Subcutaneous abdominal adipose tissue (tissue), 5 donors: ENCODE measurements around the gene SSNA1.

ENCODE experiments used
- H3K27ac ChIP-seq: one replicate; pipeline ENCODE4 v1.7.0; 2013; ENCODE audit warnings: low read depth, mild to moderate bottlenecking, inconsistent platforms, low read length, moderate library complexity
- H3K27me3 ChIP-seq, 5 donors: one replicate each; pipeline ENCODE4 v1.7.0; 2013; ENCODE audit warnings: low read length in 5 of 5, inconsistent platforms in 1 of 5; ENCODE audit not compliant: control insufficient read depth in 5 of 5, insufficient read depth in 4 of 5
- H3K36me3 ChIP-seq, 5 donors: one replicate each; pipeline ENCODE4 v1.7.0; 2013; ENCODE audit warnings: low read length in 5 of 5; ENCODE audit not compliant: control insufficient read depth in 5 of 5, insufficient read depth in 5 of 5
- H3K4me1 ChIP-seq, 5 donors: one replicate each; pipeline ENCODE4 v1.7.0; 2013; ENCODE audit warnings: low read length in 5 of 5, mild to moderate bottlenecking in 3 of 5, moderate library complexity in 1 of 5; ENCODE audit not compliant: control insufficient read depth in 5 of 5, insufficient read depth in 5 of 5
- H3K4me3 ChIP-seq, 5 donors: one replicate each; pipeline ENCODE4 v1.7.0; 2013; ENCODE audit warnings: low read length in 5 of 5, low read depth in 1 of 5
- H3K9ac ChIP-seq, 5 donors: one replicate each; pipeline ENCODE4 v1.7.0; 2013; ENCODE audit warnings: low read length in 5 of 5, mild to moderate bottlenecking in 4 of 5, moderate library complexity in 3 of 5
- H3K9me3 ChIP-seq, 5 donors: one replicate each; pipeline ENCODE4 v1.7.0; 2013; ENCODE audit warnings: low read length in 5 of 5; ENCODE audit not compliant: control insufficient read depth in 5 of 5
- donor health status: healthy.
- donor health status: healthy.
- donor health status: healthy.
- donor health status: healthy.
- donor health status: healthy.

Gene SSNA1

GRCh38 chr9:137220317-137221094 is 32.0 kb downstream of the SSNA1 start:
- H3K4me1 ChIP-seq = peaks cover 0 to 43% (median 36%) of the 10 kb centered on the region in 5 donors
- H3K27me3 ChIP-seq = peaks cover 0 to 4% (median 0%) of the 10 kb centered on the region in 5 donors
- H3K4me3 ChIP-seq = no peak overlapping the region
- no peak overlapping the region for H3K27ac ChIP-seq
- peaks cover 0 to 9% (median 5%) of the 10 kb centered on the region in 5 donors for H3K36me3 ChIP-seq
- H3K9ac ChIP-seq = no peak overlapping the region
- H3K9me3 ChIP-seq = no peaks in the 10 kb centered on the region

GRCh38 chr9:137221095-137221505 is 32.6 kb downstream of the SSNA1 start:
- no peak overlapping the region for H3K4me3 ChIP-seq
- H3K27me3 ChIP-seq = peaks cover 0 to 4% (median 0%) of the 10 kb centered on the region in 5 donors

DNA sequence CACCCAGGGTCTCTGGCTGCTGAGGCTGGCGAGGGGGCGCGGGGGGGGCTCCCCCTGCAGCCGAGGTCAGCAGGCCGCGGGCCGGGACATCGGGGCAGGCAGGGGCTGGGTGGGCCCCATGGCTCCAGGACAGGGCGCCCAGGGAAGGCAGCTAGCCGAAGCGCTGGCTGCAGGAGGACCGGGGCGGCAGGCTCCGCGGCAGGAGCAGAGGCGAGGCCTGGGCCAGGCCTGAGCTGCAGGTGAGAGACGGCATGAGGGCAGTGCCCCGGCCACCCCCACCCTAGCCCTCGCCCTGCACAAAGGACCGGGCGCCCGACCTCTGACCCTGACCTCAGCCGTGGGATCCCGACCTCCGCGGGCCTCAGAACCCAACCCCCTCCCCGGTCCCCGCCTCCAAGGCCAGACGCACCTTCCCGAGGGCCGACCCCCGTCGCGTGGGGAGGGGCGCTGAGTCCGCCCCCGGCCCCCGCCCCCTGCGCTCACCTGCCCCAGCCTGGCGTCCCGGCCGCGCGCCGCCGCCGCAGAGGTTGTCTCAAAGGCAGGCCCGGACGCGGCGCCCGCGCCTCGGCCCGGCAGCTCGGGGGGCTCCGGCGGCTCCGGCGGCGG is 33.1 kb downstream of the SSNA1 start:
- H3K36me3 ChIP-seq = peaks cover 0 to 1% (median 0%) of the 10 kb centered on the region in 5 donors
- peaks cover 0 to 43% (median 36%) of the 10 kb centered on the region in 5 donors for H3K4me1 ChIP-seq
- no peak overlapping the region for H3K27ac ChIP-seq
- H3K9ac ChIP-seq = peak overlapping the region in 1 of 5 donors; percentile 47
- peaks cover 2 to 6% (median 4%) of the 10 kb centered on the region in 5 donors for H3K27me3 ChIP-seq
- H3K4me3 ChIP-seq = peak overlapping the region in 2 of 5 donors; percentile 13 to 46
- no peaks in the 10 kb centered on the region for H3K9me3 ChIP-seq

More at GRCh38 chr9:137221095-137221505, 32.6 kb downstream of the SSNA1 start:
- Histone ChIP-seq H3K9me3 (no peaks in the 10 kb centered on the region), H3K27ac (no peak overlapping the region), H3K36me3 (peaks cover 0 to 7% (median 1%) of the 10 kb centered on the region in 5 donors), H3K4me1 (peaks cover 0 to 43% (median 36%) of the 10 kb centered on the region in 5 donors), H3K9ac (no peak overlapping the region)

GRCh38 chr9:137222190-137223077 is 34.0 kb downstream of the SSNA1 start, which contains the start of gene RNF208:
TSS of gene RNF208 (minus strand) at chr9:137222240. CDS start at chr9:137221212, 1,028 bp downstream.
- H3K27me3 ChIP-seq = peaks cover 3 to 14% (median 11%) of the 10 kb centered on the region in 5 donors
- H3K9ac ChIP-seq = peak within 1 kb of the TSS in 4 of 5 donors; percentile 68 to 87 (median 76)
- H3K4me1 ChIP-seq = peaks cover 0 to 34% (median 29%) of the 10 kb centered on the region in 5 donors

GRCh38 chr9:137223078-137223970 is 34.8 kb downstream of the SSNA1 start:
- peak overlapping the region; percentile 48 to 96 (median 92) for H3K9ac ChIP-seq
- peaks cover 0 to 25% (median 20%) of the 10 kb centered on the region in 5 donors for H3K4me1 ChIP-seq
- H3K27ac ChIP-seq = peak overlapping the region; percentile 80
- peak overlapping the region in 4 of 5 donors; percentile 71 to 81 (median 78) for H3K4me3 ChIP-seq
- H3K36me3 ChIP-seq = no peaks in the 10 kb centered on the region
- H3K9me3 ChIP-seq = no peaks in the 10 kb centered on the region
- H3K27me3 ChIP-seq = peaks cover 5 to 18% (median 14%) of the 10 kb centered on the region in 5 donors

More at GRCh38 chr9:137222190-137223077, 34.0 kb downstream of the SSNA1 start, which contains the start of gene RNF208:
- Histone ChIP-seq H3K36me3 (no peaks in the 10 kb centered on the region), H3K4me3 (peak within 1 kb of the TSS in 4 of 5 donors; percentile 67 to 81 (median 74)), H3K27ac (no peak within 1 kb of the TSS), H3K9me3 (no peaks in the 10 kb centered on the region)

DNA sequence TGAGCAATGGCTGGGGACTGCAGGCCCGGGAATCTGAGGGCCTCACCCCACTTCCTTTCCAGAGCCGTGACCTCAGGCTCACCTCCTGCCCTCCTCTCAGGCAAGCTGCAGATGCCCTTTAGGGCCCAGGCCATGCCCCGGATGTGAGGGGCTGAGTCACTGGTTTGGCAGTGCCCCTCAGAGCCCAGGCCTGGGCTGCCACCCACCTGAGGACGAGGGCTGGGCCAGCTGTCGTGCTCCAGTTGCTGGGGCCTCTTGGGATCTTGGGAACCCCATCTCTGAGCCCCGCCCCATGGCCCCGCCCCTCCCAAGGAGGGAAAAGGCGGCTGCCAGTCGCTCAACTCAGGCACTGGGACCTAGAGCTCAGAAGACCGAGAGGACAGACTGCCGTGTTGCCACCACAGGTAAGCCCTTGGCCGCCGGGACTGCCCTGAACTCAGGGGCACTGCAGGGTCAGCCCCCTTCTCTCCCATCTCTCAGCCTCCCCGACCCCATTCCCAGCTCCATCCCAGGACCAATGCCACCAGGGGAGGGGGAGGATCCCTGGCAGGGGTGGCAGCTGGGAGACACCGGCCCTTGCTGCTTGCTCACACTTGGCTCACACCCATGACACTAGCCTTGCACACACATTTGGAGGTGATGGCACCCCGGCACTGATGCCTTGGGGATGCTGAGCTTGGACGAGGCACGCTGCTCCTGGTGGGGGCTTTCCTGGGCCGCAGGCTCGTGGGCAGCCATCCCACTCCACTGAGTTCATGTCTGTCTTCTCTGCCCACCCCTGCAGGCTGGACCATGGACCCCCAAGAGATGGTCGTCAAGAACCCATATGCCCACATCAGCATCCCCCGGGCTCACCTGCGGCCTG is 36.6 kb downstream of the SSNA1 start, which contains the start of gene CYSRT1:
Gene CYSRT1, plus strand, starts transcription at position 345 of the 865 bp plus-strand sequence. Its CDS starts 448 bp downstream, at position 793.
- peaks cover 21 to 33% (median 31%) of the 10 kb centered on the region in 5 donors for H3K27me3 ChIP-seq
- peaks cover 0 to 20% (median 18%) of the 10 kb centered on the region in 5 donors for H3K4me1 ChIP-seq
- H3K4me3 ChIP-seq = peak within 1 kb of the TSS; percentile 53 to 81 (median 76)
- H3K36me3 ChIP-seq = no peaks in the 10 kb centered on the region
- peak within 1 kb of the TSS; percentile 80 for H3K27ac ChIP-seq
- H3K9me3 ChIP-seq = no peaks in the 10 kb centered on the region
- H3K9ac ChIP-seq = peak within 1 kb of the TSS in 4 of 5 donors; percentile 76 to 96 (median 93)

DNA sequence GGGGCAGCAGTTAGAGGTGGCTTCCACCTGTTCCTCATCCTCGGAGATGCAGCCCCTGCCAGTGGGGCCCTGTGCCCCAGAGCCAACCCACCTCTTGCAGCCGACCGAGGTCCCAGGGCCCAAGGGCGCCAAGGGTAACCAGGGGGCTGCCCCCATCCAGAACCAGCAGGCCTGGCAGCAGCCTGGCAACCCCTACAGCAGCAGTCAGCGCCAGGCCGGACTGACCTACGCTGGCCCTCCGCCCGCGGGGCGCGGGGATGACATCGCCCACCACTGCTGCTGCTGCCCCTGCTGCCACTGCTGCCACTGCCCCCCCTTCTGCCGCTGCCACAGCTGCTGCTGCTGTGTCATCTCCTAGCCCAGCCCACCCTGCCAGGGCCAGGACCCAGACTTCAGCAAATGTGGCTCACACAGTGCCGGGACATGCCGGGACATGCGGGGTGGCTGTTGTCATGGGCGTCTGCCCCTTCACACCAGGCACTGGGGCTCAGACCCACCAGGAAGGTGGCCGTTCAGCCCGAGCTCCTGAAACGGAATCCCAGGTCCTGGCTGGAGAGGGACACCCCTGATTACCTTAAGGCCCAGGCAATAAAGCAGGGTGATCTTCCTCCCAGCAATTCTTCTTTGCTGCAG is 37.3 kb downstream of the SSNA1 start:
- H3K36me3 ChIP-seq = no peaks in the 10 kb centered on the region
- H3K4me3 ChIP-seq = no peak overlapping the region
- H3K4me1 ChIP-seq = peaks cover 0 to 20% (median 18%) of the 10 kb centered on the region in 5 donors
- H3K9ac ChIP-seq = no peak overlapping the region
- no peaks in the 10 kb centered on the region for H3K9me3 ChIP-seq
- no peak overlapping the region for H3K27ac ChIP-seq
- peaks cover 24 to 41% (median 39%) of the 10 kb centered on the region in 5 donors for H3K27me3 ChIP-seq
